ENCODE results near the gene SPAG5. TPM values are rescaled to one million over a fixed set of nuclear protein-coding genes. Genes with fewer than 3 reads are reported as not detected.
"Not testable (repeated sequence)": the region's sequence is repeated elsewhere in the genome, so short reads cannot be mapped to it uniquely, and the experiment has no call there.

The SPAG5 gene
- total RNA-seq, 4 donors from 2014 or later: 8.9 to 21.5 (median 13.6) TPM

- 10 to 38% methylated on average over 2 to 17 of the region's 26 CpGs for WGBS, 2 donors (ENCODE audit: low coverage in 1 of 2)
- Histone ChIP-seq H3K27me3 (no peaks in the 10 kb centered on the region), H3K4me1 (peaks cover 6 to 23% (median 13%) of the 10 kb centered on the region in 4 donors), H3K27ac (peak within 1 kb of the TSS; percentile 33 to 53 (median 44)), H3K4me3 (peak within 1 kb of the TSS in 2 of 4 donors; percentile 24 to 42), H3K36me3 (no peaks in the 10 kb centered on the region), H3K9me3 (no peaks in the 10 kb centered on the region)
- DNase-seq: peak; percentile 98
- in situ Hi-C loops (cut with MboI; ENCODE audit: low pct_ligation_motif_present in 1 of 4, low pct_unique_long_range_greater_than_20kb in 1 of 4, low sequenced_read_pairs in 3 of 4) (no loop called here), intact Hi-C loops (cut with DNase I; ENCODE audit: low total_unique reads) (no loop called here)
- TF ChIP-seq POLR2A (IDR thresholded peaks at IDR 0.05) (peak; percentile 91), CTCF (IDR thresholded peaks at IDR 0.05) (no peak), EP300 (IDR thresholded peaks at IDR 0.05; ENCODE audit: low read depth) (no peak), POLR2AphosphoS5 (IDR thresholded peaks at IDR 0.05) (peak; percentile 94 to 98 (median 96))
Observed at GRCh38 chr17:28576758-28577465, 21.9 kb downstream of the SPAG5 start, which contains the start of gene ALDOC. ALDOC (minus strand) TSS chr17:28576895; CDS start chr17:28575532, 1,363 bp downstream.

- WGBS, 2 donors (ENCODE audit: low coverage in 1 of 2): 78% methylated on average over 3 of the region's 3 CpGs; no CpG with 5 or more reads in 1 of the 2 donors
- H3K4me3 ChIP-seq; in situ Hi-C loops (cut with MboI; ENCODE audit: low pct_ligation_motif_present in 1 of 4, low pct_unique_long_range_greater_than_20kb in 1 of 4, low sequenced_read_pairs in 3 of 4); H3K36me3 ChIP-seq; H3K9me3 ChIP-seq; DNase-seq; H3K27me3 ChIP-seq; intact Hi-C loops (cut with DNase I; ENCODE audit: low total_unique reads); H3K27ac ChIP-seq: not testable (repeated sequence)
- H3K4me1 ChIP-seq: peaks cover 7 to 26% (median 15%) of the 10 kb centered on the region in 4 donors
Observed at GRCh38 chr17:28576016-28576415, 22.8 kb downstream of the SPAG5 start.

- H3K4me1 ChIP-seq: peaks cover 10 to 28% (median 19%) of the 10 kb centered on the region in 4 donors
- no peaks in the 10 kb centered on the region for H3K27me3 ChIP-seq
- in situ Hi-C loops (cut with MboI; ENCODE audit: low pct_ligation_motif_present in 1 of 4, low pct_unique_long_range_greater_than_20kb in 1 of 4, low sequenced_read_pairs in 3 of 4) (no loop called here), intact Hi-C loops (cut with DNase I; ENCODE audit: low total_unique reads) (no loop called here)
- WGBS, 2 donors (ENCODE audit: low coverage in 1 of 2): 95% methylated on average over 14 of the region's 14 CpGs; no CpG with 5 or more reads in 1 of the 2 donors
- H3K4me3 ChIP-seq: no peak overlapping the region
- no peak for DNase-seq
- no peak overlapping the region for H3K27ac ChIP-seq
- no peaks in the 10 kb centered on the region for H3K36me3 ChIP-seq
- H3K9me3 ChIP-seq: no peaks in the 10 kb centered on the region
- no peak for TF ChIP-seq CTCF (IDR thresholded peaks at IDR 0.05)
- no peak for TF ChIP-seq POLR2A (IDR thresholded peaks at IDR 0.05)
- TF ChIP-seq POLR2AphosphoS5 (IDR thresholded peaks at IDR 0.05): no peak
- TF ChIP-seq EP300 (IDR thresholded peaks at IDR 0.05; ENCODE audit: low read depth): no peak
Observed at GRCh38 chr17:28575126-28575795, 23.6 kb downstream of the SPAG5 start.

- no peaks in the 10 kb centered on the region for H3K36me3 ChIP-seq
- in situ Hi-C loops (cut with MboI; ENCODE audit: low pct_ligation_motif_present in 1 of 4, low pct_unique_long_range_greater_than_20kb in 1 of 4, low sequenced_read_pairs in 3 of 4) (no loop called here), intact Hi-C loops (cut with DNase I; ENCODE audit: low total_unique reads) (no loop called here)
- DNase-seq: no peak
- no peak overlapping the region for H3K27ac ChIP-seq
- TF ChIP-seq EP300 (IDR thresholded peaks at IDR 0.05; ENCODE audit: low read depth) (no peak), CTCF (IDR thresholded peaks at IDR 0.05) (no peak), POLR2A (IDR thresholded peaks at IDR 0.05) (no peak), POLR2AphosphoS5 (IDR thresholded peaks at IDR 0.05) (no peak)
- no peak overlapping the region for H3K4me3 ChIP-seq
- peaks cover 12 to 36% (median 25%) of the 10 kb centered on the region in 4 donors for H3K4me1 ChIP-seq
- no peaks in the 10 kb centered on the region for H3K9me3 ChIP-seq
- no peaks in the 10 kb centered on the region for H3K27me3 ChIP-seq
- WGBS, 2 donors (ENCODE audit: low coverage in 1 of 2): 83% methylated on average over 7 of the region's 7 CpGs; no CpG with 5 or more reads in 1 of the 2 donors
Observed at GRCh38 chr17:28574526-28574925, 24.3 kb downstream of the SPAG5 start.
